ENCODE measurements around the gene PRKCD. TPM values are rescaled to one million over a fixed set of nuclear protein-coding genes. Genes with fewer than 3 reads are reported as not detected.

The PRKCD gene
- total RNA-seq, 1 experiment from 2014 or later = 30.9 TPM

GRCh38 chr3:53181528-53181927 lies 20.5 kb downstream of the PRKCD start:
- BruUV-seq (replicated peaks) = no TSS peak
- Histone ChIP-seq H3K36me3 (ENCODE audit: control insufficient read depth, insufficient read depth, low read length) (no peaks in the 10 kb centered on the region; the same call in 1 of the 2 replicates), H3K4me3 (ENCODE audit: low read depth, low read length) (no peak overlapping the region), H3K9me3 (no peaks in the 10 kb centered on the region), H3K4me1 (no peaks in the 10 kb centered on the region), H3K27me3 (replicated peaks; ENCODE audit: control insufficient read depth, insufficient read depth, low read length) (no peaks in the 10 kb centered on the region)
- Mint-ChIP-seq H3K9me3 (ENCODE audit: unreplicated experiment) (no peaks in the 10 kb centered on the region), H3K27ac (ENCODE audit: unreplicated experiment) (no peak overlapping the region), H3K4me3 (ENCODE audit: unreplicated experiment) (no peak overlapping the region), H3K4me1 (ENCODE audit: low read depth, unreplicated experiment) (no peaks in the 10 kb centered on the region), H3K27me3 (ENCODE audit: insufficient read depth, unreplicated experiment) (no peaks in the 10 kb centered on the region), H3K36me3 (ENCODE audit: insufficient read depth, unreplicated experiment) (peaks cover 14% of the 10 kb centered on the region)
- no peak for DNase-seq
- ChIA-PET POLR2A (no interaction called here), CTCF (interaction anchor here (1.0 kb wide), 1 partner anchor 49 kb away, joined by 4 read pairs; no protein-coding TSS in a partner anchor)
- TF ChIP-seq, protein P1, sequence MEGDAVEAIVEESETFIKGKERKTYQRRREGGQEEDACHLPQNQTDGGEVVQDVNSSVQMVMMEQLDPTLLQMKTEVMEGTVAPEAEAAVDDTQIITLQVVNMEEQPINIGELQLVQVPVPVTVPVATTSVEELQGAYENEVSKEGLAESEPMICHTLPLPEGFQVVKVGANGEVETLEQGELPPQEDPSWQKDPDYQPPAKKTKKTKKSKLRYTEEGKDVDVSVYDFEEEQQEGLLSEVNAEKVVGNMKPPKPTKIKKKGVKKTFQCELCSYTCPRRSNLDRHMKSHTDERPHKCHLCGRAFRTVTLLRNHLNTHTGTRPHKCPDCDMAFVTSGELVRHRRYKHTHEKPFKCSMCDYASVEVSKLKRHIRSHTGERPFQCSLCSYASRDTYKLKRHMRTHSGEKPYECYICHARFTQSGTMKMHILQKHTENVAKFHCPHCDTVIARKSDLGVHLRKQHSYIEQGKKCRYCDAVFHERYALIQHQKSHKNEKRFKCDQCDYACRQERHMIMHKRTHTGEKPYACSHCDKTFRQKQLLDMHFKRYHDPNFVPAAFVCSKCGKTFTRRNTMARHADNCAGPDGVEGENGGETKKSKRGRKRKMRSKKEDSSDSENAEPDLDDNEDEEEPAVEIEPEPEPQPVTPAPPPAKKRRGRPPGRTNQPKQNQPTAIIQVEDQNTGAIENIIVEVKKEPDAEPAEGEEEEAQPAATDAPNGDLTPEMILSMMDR (IDR thresholded peaks at IDR 0.05; ENCODE audit: insufficient read depth in 1 of 2, low read depth in 1 of 2, low read length in 1 of 2, severe bottlenecking in 1 of 2, unreplicated experiment in 1 of 2) = peak in 1 of 2 experiments; percentile 7
- intact Hi-C loops (cut with micrococcal nuclease; ENCODE audit: unreplicated experiment) = no loop called here

DNA sequence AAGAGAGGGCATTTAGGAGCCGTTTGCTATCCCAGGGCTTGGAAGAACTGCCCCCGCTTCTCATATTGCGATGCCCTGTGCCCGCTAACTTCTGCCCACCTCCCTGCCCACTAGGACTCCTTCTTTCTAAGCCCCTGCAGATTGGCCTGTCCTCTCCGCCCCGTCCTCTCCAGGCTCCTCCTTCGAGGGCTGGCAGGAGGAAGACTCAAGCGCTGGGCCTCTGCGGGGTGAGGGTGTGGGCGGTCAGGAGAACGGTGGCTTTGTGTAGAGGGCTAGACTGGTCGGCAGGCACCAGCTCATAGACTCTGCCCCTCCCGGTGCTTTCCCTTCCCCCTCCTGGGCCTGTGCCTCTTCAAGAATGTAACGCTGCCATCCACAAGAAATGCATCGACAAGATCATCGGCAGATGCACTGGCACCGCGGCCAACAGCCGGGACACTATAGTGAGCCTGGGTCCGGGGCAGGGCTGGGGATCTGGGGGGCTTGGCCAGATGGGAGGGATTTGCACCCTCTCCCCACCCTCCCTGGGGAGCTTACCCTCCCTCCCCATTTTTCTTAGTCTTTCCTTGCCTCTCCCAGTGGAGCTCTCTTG lies 21.9 kb downstream of the PRKCD start:
- no peak for DNase-seq
- TF ChIP-seq, protein P1 (IDR thresholded peaks at IDR 0.05; ENCODE audit: insufficient read depth in 1 of 2, low read depth in 1 of 2, low read length in 1 of 2, severe bottlenecking in 1 of 2, unreplicated experiment in 1 of 2) = no peak
- H3K36me3 Mint-ChIP-seq (ENCODE audit: insufficient read depth, unreplicated experiment) = peaks cover 21% of the 10 kb centered on the region
- no peaks in the 10 kb centered on the region for H3K27me3 ChIP-seq (replicated peaks; ENCODE audit: control insufficient read depth, insufficient read depth, low read length)
- H3K4me1 Mint-ChIP-seq (ENCODE audit: low read depth, unreplicated experiment) = no peaks in the 10 kb centered on the region
- no peak overlapping the region for H3K4me3 ChIP-seq (ENCODE audit: low read depth, low read length)
- intact Hi-C loops (cut with micrococcal nuclease; ENCODE audit: unreplicated experiment) = no loop called here
- no peak overlapping the region for H3K4me3 Mint-ChIP-seq (ENCODE audit: unreplicated experiment)
- no TSS peak for BruUV-seq (replicated peaks)
- ChIA-PET POLR2A (no interaction called here), CTCF (interaction anchor here (1.0 kb wide), 1 partner anchor 50 kb away, joined by 4 read pairs; no protein-coding TSS in a partner anchor)
- no peaks in the 10 kb centered on the region; the same call in 1 of the 2 replicates for H3K36me3 ChIP-seq (ENCODE audit: control insufficient read depth, insufficient read depth, low read length)
- no peaks in the 10 kb centered on the region for H3K9me3 Mint-ChIP-seq (ENCODE audit: unreplicated experiment)
- no peaks in the 10 kb centered on the region for H3K27me3 Mint-ChIP-seq (ENCODE audit: insufficient read depth, unreplicated experiment)
- no peak overlapping the region for H3K27ac Mint-ChIP-seq (ENCODE audit: unreplicated experiment)
- no peaks in the 10 kb centered on the region for H3K9me3 ChIP-seq
- H3K4me1 ChIP-seq = no peaks in the 10 kb centered on the region

DNA sequence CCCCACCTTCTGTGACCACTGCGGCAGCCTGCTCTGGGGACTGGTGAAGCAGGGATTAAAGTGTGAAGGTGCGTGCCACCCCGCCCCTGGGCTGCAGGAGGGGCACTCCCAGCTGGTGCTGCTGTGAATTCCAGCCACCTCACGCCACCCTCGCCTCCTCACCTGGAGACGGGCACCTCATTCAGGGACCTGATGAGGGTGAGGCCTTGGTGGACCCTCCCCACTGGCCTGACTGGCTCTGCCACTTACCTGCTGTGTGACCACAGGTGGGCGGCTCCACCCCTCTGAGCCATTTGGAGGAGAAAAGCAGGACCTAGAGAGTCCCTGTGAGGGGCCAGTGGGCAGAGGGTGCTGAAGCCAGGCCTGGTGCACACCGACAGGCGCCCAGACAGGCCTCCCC lies 22.5 kb downstream of the PRKCD start:
- peaks cover 21% of the 10 kb centered on the region for H3K36me3 Mint-ChIP-seq (ENCODE audit: insufficient read depth, unreplicated experiment)
- ChIA-PET CTCF (no interaction called here), POLR2A (no interaction called here)
- no peaks in the 10 kb centered on the region for H3K27me3 Mint-ChIP-seq (ENCODE audit: insufficient read depth, unreplicated experiment)
- no peak overlapping the region for H3K27ac Mint-ChIP-seq (ENCODE audit: unreplicated experiment)
- Histone ChIP-seq H3K27me3 (replicated peaks; ENCODE audit: control insufficient read depth, insufficient read depth, low read length) (no peaks in the 10 kb centered on the region), H3K36me3 (ENCODE audit: control insufficient read depth, insufficient read depth, low read length) (no peaks in the 10 kb centered on the region; the same call in 1 of the 2 replicates), H3K4me1 (no peaks in the 10 kb centered on the region), H3K9me3 (no peaks in the 10 kb centered on the region), H3K4me3 (ENCODE audit: low read depth, low read length) (no peak overlapping the region)
- intact Hi-C loops (cut with micrococcal nuclease; ENCODE audit: unreplicated experiment) = no loop called here
- no TSS peak for BruUV-seq (replicated peaks)
- DNase-seq = no peak
- TF ChIP-seq, protein P1 (IDR thresholded peaks at IDR 0.05; ENCODE audit: insufficient read depth in 1 of 2, low read depth in 1 of 2, low read length in 1 of 2, severe bottlenecking in 1 of 2, unreplicated experiment in 1 of 2) = no peak
- no peaks in the 10 kb centered on the region for H3K9me3 Mint-ChIP-seq (ENCODE audit: unreplicated experiment)
- no peak overlapping the region for H3K4me3 Mint-ChIP-seq (ENCODE audit: unreplicated experiment)
- H3K4me1 Mint-ChIP-seq (ENCODE audit: low read depth, unreplicated experiment) = no peaks in the 10 kb centered on the region

All from Caco-2 (cell line).